ENCODE measurements around the gene PRPF18.

The PRPF18 gene

DNA sequence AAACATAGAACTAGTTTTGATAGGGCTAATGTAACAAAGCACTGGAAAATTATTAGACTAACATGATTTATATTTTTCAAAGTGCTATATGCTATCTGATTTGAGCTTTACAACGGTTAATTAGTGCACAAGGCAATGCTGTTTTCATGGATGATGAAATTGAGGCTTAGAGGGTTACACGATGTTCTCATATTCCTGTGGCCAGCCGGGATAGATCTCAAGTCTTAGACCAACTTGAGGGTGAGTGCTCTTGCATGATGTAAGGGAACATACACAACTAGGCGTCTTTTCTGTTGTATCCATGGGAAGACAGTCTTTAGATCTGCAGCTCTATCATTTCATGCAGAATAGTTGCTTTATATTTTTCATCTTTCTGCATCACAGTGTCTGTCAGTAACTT is 4.1 kb downstream of the PRPF18 start:
- Histone ChIP-seq H3K18ac (ENCODE audit: low read length) (no peak overlapping the region), H3K79me2 (ENCODE audit: control insufficient read depth, insufficient read depth, low read length) (peaks cover 6% of the 10 kb centered on the region), H2BK15ac (replicated peaks; ENCODE audit: low read depth) (no peak overlapping the region)

DNA sequence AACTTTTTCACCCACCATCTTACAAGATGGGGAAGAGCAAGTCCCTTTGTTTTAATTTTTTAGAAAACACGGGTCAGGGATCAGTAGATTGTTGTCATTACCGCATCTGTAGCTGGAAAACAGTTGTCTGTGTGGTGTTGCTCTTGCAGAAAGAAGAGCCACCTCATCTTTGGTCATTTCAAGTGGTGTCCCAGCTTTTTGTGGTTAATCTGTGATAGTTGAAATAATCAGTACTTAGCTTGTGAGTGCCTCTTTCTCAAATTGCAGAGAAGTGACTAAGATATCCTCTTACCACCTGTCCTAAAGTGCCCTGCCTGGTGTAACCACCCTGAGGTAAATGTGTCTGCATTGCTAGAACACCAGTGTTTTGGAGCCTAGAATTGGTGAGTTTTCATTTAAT is 5.5 kb downstream of the PRPF18 start:
- Histone ChIP-seq H3K23ac (ENCODE audit: low read length) (no peak overlapping the region), H3K4me1 (ENCODE audit: control insufficient read depth, low read depth, low read length) (no peaks in the 10 kb centered on the region), H3K9ac (ENCODE audit: low read length) (no peak overlapping the region), H2BK5ac (ENCODE audit: low read length) (no peak overlapping the region), H3K4me2 (ENCODE audit: low read length) (no peak overlapping the region), H4K8ac (ENCODE audit: low read depth, low read length) (no peak overlapping the region), H3K4me3 (ENCODE audit: low read length) (no peak overlapping the region), H3K79me2 (ENCODE audit: control insufficient read depth, insufficient read depth, low read length) (peaks cover 6% of the 10 kb centered on the region), H3K18ac (ENCODE audit: low read length) (no peak overlapping the region), H2BK120ac (ENCODE audit: low read depth, low read length) (no peak overlapping the region), H3K4ac (ENCODE audit: low read depth, low read length) (no peak overlapping the region), H3K56ac (ENCODE audit: low read length) (no peak overlapping the region), H4K5ac (ENCODE audit: low read length) (no peak overlapping the region), H2AK5ac (ENCODE audit: low read length) (no peak overlapping the region), H3K79me1 (ENCODE audit: low read length) (peaks cover 7% of the 10 kb centered on the region), H2BK15ac (replicated peaks; ENCODE audit: low read depth) (no peak overlapping the region), H3K27me3 (ENCODE audit: insufficient read depth, low read length, poor library complexity) (no peaks in the 10 kb centered on the region), H3K27ac (ENCODE audit: low read depth, low read length) (no peak overlapping the region), H3K36me3 (ENCODE audit: control insufficient read depth, insufficient read depth, low read length) (no peaks in the 10 kb centered on the region)
- no CpG with 5 or more reads among the region's 2 CpGs for WGBS (ENCODE audit: extremely low coverage, insufficient coverage, low lambda C conversion rate)
- DNase-seq = no peak

More for the DNA sequence above, 4.1 kb downstream of the PRPF18 start:
- H3K27ac ChIP-seq (ENCODE audit: low read depth, low read length) = no peak overlapping the region
- H3K4me3 ChIP-seq (ENCODE audit: low read length) = no peak overlapping the region
- H4K5ac ChIP-seq (ENCODE audit: low read length) = no peak overlapping the region
- no peak overlapping the region for H2BK120ac ChIP-seq (ENCODE audit: low read depth, low read length)
- no peaks in the 10 kb centered on the region for H3K36me3 ChIP-seq (ENCODE audit: control insufficient read depth, insufficient read depth, low read length)
- no peaks in the 10 kb centered on the region for H3K4me1 ChIP-seq (ENCODE audit: control insufficient read depth, low read depth, low read length)
- no peak for DNase-seq
- no peak overlapping the region for H3K4ac ChIP-seq (ENCODE audit: low read depth, low read length)
- no CpG with 5 or more reads among the region's 4 CpGs for WGBS (ENCODE audit: extremely low coverage, insufficient coverage, low lambda C conversion rate)
- H3K27me3 ChIP-seq (ENCODE audit: insufficient read depth, low read length, poor library complexity) = no peaks in the 10 kb centered on the region
- H3K56ac ChIP-seq (ENCODE audit: low read length) = no peak overlapping the region
- H3K9ac ChIP-seq (ENCODE audit: low read length) = no peak overlapping the region
- no peak overlapping the region for H3K4me2 ChIP-seq (ENCODE audit: low read length)
- H3K79me1 ChIP-seq (ENCODE audit: low read length) = peaks cover 10% of the 10 kb centered on the region
- no peak overlapping the region for H2BK5ac ChIP-seq (ENCODE audit: low read length)
- no peak overlapping the region for H3K23ac ChIP-seq (ENCODE audit: low read length)
- H2AK5ac ChIP-seq (ENCODE audit: low read length) = no peak overlapping the region
- H4K8ac ChIP-seq (ENCODE audit: low read depth, low read length) = no peak overlapping the region

GRCh38 chr10:13593535-13593934 is 6.8 kb downstream of the PRPF18 start:
- H3K9ac ChIP-seq (ENCODE audit: low read length) = no peak overlapping the region
- H3K79me2 ChIP-seq (ENCODE audit: control insufficient read depth, insufficient read depth, low read length) = no peaks in the 10 kb centered on the region
- H2BK5ac ChIP-seq (ENCODE audit: low read length) = no peak overlapping the region
- H4K5ac ChIP-seq (ENCODE audit: low read length) = no peak overlapping the region
- H3K27me3 ChIP-seq (ENCODE audit: insufficient read depth, low read length, poor library complexity) = no peaks in the 10 kb centered on the region
- peak; percentile 3 for DNase-seq
- no peak overlapping the region for H3K4me2 ChIP-seq (ENCODE audit: low read length)
- H2BK120ac ChIP-seq (ENCODE audit: low read depth, low read length) = no peak overlapping the region
- no peak overlapping the region for H3K4ac ChIP-seq (ENCODE audit: low read depth, low read length)
- no peak overlapping the region for H3K56ac ChIP-seq (ENCODE audit: low read length)
- no peak overlapping the region for H4K8ac ChIP-seq (ENCODE audit: low read depth, low read length)
- no peak overlapping the region for H3K27ac ChIP-seq (ENCODE audit: low read depth, low read length)
- no peak overlapping the region for H3K18ac ChIP-seq (ENCODE audit: low read length)
- H3K4me1 ChIP-seq (ENCODE audit: control insufficient read depth, low read depth, low read length) = no peaks in the 10 kb centered on the region
- H3K79me1 ChIP-seq (ENCODE audit: low read length) = peaks cover 3% of the 10 kb centered on the region
- WGBS (ENCODE audit: extremely low coverage, insufficient coverage, low lambda C conversion rate) = no CpG with 5 or more reads among the region's 2 CpGs
- H2AK5ac ChIP-seq (ENCODE audit: low read length) = no peak overlapping the region
- no peak overlapping the region for H3K23ac ChIP-seq (ENCODE audit: low read length)
- H3K36me3 ChIP-seq (ENCODE audit: control insufficient read depth, insufficient read depth, low read length) = no peaks in the 10 kb centered on the region
- H3K4me3 ChIP-seq (ENCODE audit: low read length) = no peak overlapping the region
- H2BK15ac ChIP-seq (replicated peaks; ENCODE audit: low read depth) = no peak overlapping the region

DNA sequence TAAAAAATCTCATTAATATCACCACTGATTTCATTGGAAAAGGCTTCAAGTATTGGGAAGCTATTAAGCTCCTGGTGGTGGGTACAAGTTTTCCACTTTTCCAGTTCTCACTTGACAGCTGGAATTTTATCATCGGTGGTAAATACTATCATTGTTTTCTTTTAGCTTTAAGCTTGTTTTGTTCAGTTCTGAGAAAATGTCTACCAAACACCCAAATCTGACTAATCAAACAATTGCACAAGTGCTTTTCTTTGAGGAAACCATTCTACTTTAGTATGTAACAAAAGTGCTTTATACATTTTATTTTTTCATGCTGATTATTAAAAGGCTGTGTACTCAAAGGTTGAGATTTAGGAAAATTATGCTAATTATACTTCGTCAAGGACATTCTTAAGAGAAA is 7.9 kb downstream of the PRPF18 start:
- Histone ChIP-seq H2AK5ac (ENCODE audit: low read length) (no peak overlapping the region), H3K4me3 (ENCODE audit: low read length) (no peak overlapping the region), H3K56ac (ENCODE audit: low read length) (no peak overlapping the region)

DNA sequence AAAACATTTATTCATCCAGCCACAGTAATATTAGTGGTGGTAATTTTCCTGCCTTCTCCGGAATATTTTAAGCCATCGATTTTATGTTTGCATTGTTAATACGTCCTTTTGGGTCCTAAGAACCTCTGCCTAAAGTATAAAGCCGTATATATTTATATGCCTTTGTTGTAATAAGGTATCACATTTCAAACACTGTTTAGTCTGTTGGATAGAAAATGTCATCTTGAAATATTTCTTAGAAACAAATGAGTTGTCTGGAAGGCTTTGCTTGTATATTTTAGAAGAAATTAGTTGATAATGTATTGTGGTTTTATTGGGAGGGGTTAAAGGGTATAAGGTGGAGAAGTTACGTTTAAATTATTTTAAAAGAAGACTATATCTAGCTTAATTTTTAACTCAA is 11.1 kb downstream of the PRPF18 start:
- H3K4ac ChIP-seq (ENCODE audit: low read depth, low read length) = no peak overlapping the region
- H3K79me1 ChIP-seq (ENCODE audit: low read length) = no peaks in the 10 kb centered on the region
- no peak for DNase-seq
- H3K4me1 ChIP-seq (ENCODE audit: control insufficient read depth, low read depth, low read length) = no peaks in the 10 kb centered on the region
- no peak overlapping the region for H4K8ac ChIP-seq (ENCODE audit: low read depth, low read length)
- H3K9ac ChIP-seq (ENCODE audit: low read length) = no peak overlapping the region
- H3K36me3 ChIP-seq (ENCODE audit: control insufficient read depth, insufficient read depth, low read length) = no peaks in the 10 kb centered on the region
- H2BK15ac ChIP-seq (replicated peaks; ENCODE audit: low read depth) = no peak overlapping the region
- H4K5ac ChIP-seq (ENCODE audit: low read length) = no peak overlapping the region
- no peak overlapping the region for H3K56ac ChIP-seq (ENCODE audit: low read length)
- no peak overlapping the region for H3K18ac ChIP-seq (ENCODE audit: low read length)
- no peak overlapping the region for H3K23ac ChIP-seq (ENCODE audit: low read length)
- no peak overlapping the region for H2BK5ac ChIP-seq (ENCODE audit: low read length)
- no peak overlapping the region for H3K4me3 ChIP-seq (ENCODE audit: low read length)
- H3K27ac ChIP-seq (ENCODE audit: low read depth, low read length) = no peak overlapping the region
- H3K27me3 ChIP-seq (ENCODE audit: insufficient read depth, low read length, poor library complexity) = no peaks in the 10 kb centered on the region
- no peak overlapping the region for H3K4me2 ChIP-seq (ENCODE audit: low read length)
- no peak overlapping the region for H2AK5ac ChIP-seq (ENCODE audit: low read length)
- 100% methylated on average over 1 of the region's 5 CpGs for WGBS (ENCODE audit: extremely low coverage, insufficient coverage, low lambda C conversion rate)
- H3K79me2 ChIP-seq (ENCODE audit: control insufficient read depth, insufficient read depth, low read length) = no peaks in the 10 kb centered on the region
- H2BK120ac ChIP-seq (ENCODE audit: low read depth, low read length) = no peak overlapping the region

More for the DNA sequence above, 7.9 kb downstream of the PRPF18 start:
- peaks cover 1% of the 10 kb centered on the region for H3K79me1 ChIP-seq (ENCODE audit: low read length)
- no peak overlapping the region for H2BK5ac ChIP-seq (ENCODE audit: low read length)
- no peak overlapping the region for H3K23ac ChIP-seq (ENCODE audit: low read length)
- H3K27ac ChIP-seq (ENCODE audit: low read depth, low read length) = no peak overlapping the region
- no peaks in the 10 kb centered on the region for H3K79me2 ChIP-seq (ENCODE audit: control insufficient read depth, insufficient read depth, low read length)
- H3K4ac ChIP-seq (ENCODE audit: low read depth, low read length) = no peak overlapping the region
- H4K8ac ChIP-seq (ENCODE audit: low read depth, low read length) = no peak overlapping the region
- no peak overlapping the region for H3K4me2 ChIP-seq (ENCODE audit: low read length)
- H3K36me3 ChIP-seq (ENCODE audit: control insufficient read depth, insufficient read depth, low read length) = no peaks in the 10 kb centered on the region
- no peak for DNase-seq
- H3K27me3 ChIP-seq (ENCODE audit: insufficient read depth, low read length, poor library complexity) = no peaks in the 10 kb centered on the region
- WGBS (ENCODE audit: extremely low coverage, insufficient coverage, low lambda C conversion rate) = no CpG with 5 or more reads among the region's 2 CpGs
- no peak overlapping the region for H2BK15ac ChIP-seq (replicated peaks; ENCODE audit: low read depth)
- H3K18ac ChIP-seq (ENCODE audit: low read length) = no peak overlapping the region
- H4K5ac ChIP-seq (ENCODE audit: low read length) = no peak overlapping the region
- H3K4me1 ChIP-seq (ENCODE audit: control insufficient read depth, low read depth, low read length) = no peaks in the 10 kb centered on the region
- no peak overlapping the region for H2BK120ac ChIP-seq (ENCODE audit: low read depth, low read length)
- no peak overlapping the region for H3K9ac ChIP-seq (ENCODE audit: low read length)

DNA sequence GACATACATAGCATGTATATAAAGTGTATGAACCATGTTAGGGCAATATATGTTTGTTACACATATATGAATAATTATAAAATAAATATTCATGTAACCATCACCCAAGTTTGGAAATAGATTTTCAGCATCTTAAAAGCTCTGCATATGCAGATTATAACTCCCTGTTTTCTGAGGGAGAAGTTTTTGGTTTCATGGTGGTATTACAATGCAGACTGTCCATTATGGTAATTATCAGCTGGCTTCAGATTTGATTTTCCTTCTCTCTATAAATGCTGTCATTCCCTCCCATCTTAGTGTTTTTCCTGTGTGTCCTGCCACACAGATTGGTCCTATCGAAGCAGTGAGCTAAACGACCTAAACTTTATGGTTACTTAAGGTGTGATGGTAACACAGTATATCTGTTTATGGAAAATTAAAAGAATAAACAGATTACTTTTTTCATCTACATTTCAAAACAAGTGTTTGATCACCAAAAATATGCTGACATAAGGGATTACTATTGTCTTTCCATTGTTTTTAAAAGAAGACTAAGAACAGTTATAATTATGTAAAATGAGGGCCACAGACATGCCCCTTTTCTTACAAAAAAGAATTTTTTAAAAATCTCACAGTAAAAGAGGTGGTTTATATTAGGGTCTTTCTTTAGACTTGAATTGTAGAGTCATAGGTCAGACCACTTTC is 17.7 kb downstream of the PRPF18 start:
- Histone ChIP-seq H3K79me1 (ENCODE audit: low read length) (no peaks in the 10 kb centered on the region), H2BK120ac (ENCODE audit: low read depth, low read length) (no peak overlapping the region), H3K27ac (ENCODE audit: low read depth, low read length) (no peak overlapping the region), H3K4me2 (ENCODE audit: low read length) (no peak overlapping the region), H2AK5ac (ENCODE audit: low read length) (no peak overlapping the region), H3K18ac (ENCODE audit: low read length) (no peak overlapping the region), H3K4me1 (ENCODE audit: control insufficient read depth, low read depth, low read length) (no peaks in the 10 kb centered on the region), H2BK15ac (replicated peaks; ENCODE audit: low read depth) (no peak overlapping the region), H4K5ac (ENCODE audit: low read length) (no peak overlapping the region), H4K8ac (ENCODE audit: low read depth, low read length) (no peak overlapping the region), H3K9ac (ENCODE audit: low read length) (no peak overlapping the region), H3K36me3 (ENCODE audit: control insufficient read depth, insufficient read depth, low read length) (no peaks in the 10 kb centered on the region), H3K23ac (ENCODE audit: low read length) (no peak overlapping the region), H3K56ac (ENCODE audit: low read length) (no peak overlapping the region), H3K4me3 (ENCODE audit: low read length) (no peak overlapping the region), H3K79me2 (ENCODE audit: control insufficient read depth, insufficient read depth, low read length) (no peaks in the 10 kb centered on the region), H2BK5ac (ENCODE audit: low read length) (no peak overlapping the region), H3K27me3 (ENCODE audit: insufficient read depth, low read length, poor library complexity) (no peaks in the 10 kb centered on the region), H3K4ac (ENCODE audit: low read depth, low read length) (no peak overlapping the region)
- DNase-seq = no peak
- no CpG with 5 or more reads among the region's 2 CpGs for WGBS (ENCODE audit: extremely low coverage, insufficient coverage, low lambda C conversion rate)
